ENCODE measurements around the gene NTN3.

GRCh38 chr16:2495041-2495440 is 23.9 kb downstream of the NTN3 start:
- no peak for TF ChIP-seq CTCF (IDR thresholded peaks at IDR 0.05 in 8 of 11, conservative IDR thresholded peaks at IDR 0.05 in 3 of 11)
- TF ChIP-seq POLR2A (IDR thresholded peaks at IDR 0.05) = no peak
